HG03469 (cell line): Measurements from ENCODE around the gene KIF13A.
"Not testable (repeated sequence)": the region's sequence is repeated elsewhere in the genome, so short reads cannot be mapped to it uniquely, and the experiment has no call there.

Experiments
- ATAC-seq: cut with Tn5 transposase; IDR thresholded peaks from one replicate; pipeline ENCODE4 v1.9.1; 2021; ENCODE audit warnings: mild to moderate bottlenecking, moderate library complexity, moderate number of reproducible peaks; ENCODE audit not compliant: unreplicated experiment

KIF13A gene

GRCh38 chr6:17904491-17905120 is 82.8 kb downstream of the KIF13A start:
- ATAC-seq: no peak

- no peak for ATAC-seq
These were observed 84.5 kb downstream of the KIF13A start for GRCh38 chr6:17902974-17903373.

- ATAC-seq: no peak
These were observed 85.9 kb downstream of the KIF13A start for GRCh38 chr6:17901493-17901892.

GRCh38 chr6:17900011-17900410 is 87.4 kb downstream of the KIF13A start:
- ATAC-seq: no peak

GRCh38 chr6:17899491-17899890 is 87.9 kb downstream of the KIF13A start:
- no peak for ATAC-seq

- no peak for ATAC-seq
These were observed 89.8 kb downstream of the KIF13A start for GRCh38 chr6:17897681-17898080.

GRCh38 chr6:17894905-17895304 is 92.5 kb downstream of the KIF13A start:
- no peak for ATAC-seq

- ATAC-seq: no peak
These were observed 93.2 kb downstream of the KIF13A start for GRCh38 chr6:17894191-17894590.

- no peak for ATAC-seq
These were observed 95.2 kb downstream of the KIF13A start for GRCh38 chr6:17892097-17892686.

- ATAC-seq: no peak
These were observed 97.1 kb downstream of the KIF13A start for GRCh38 chr6:17890309-17890708.

- ATAC-seq: not testable (repeated sequence)
These were observed 97.7 kb downstream of the KIF13A start for GRCh38 chr6:17889777-17890176.

GRCh38 chr6:17886891-17887290 is 100.5 kb downstream of the KIF13A start:
- ATAC-seq: no peak

- no peak for ATAC-seq
These were observed 101.4 kb downstream of the KIF13A start for GRCh38 chr6:17885889-17886576.

- ATAC-seq: peak; percentile 77
These were observed 102.6 kb downstream of the KIF13A start for GRCh38 chr6:17884498-17885478.

- ATAC-seq: no peak
These were observed 103.6 kb downstream of the KIF13A start for GRCh38 chr6:17883665-17884497.

- ATAC-seq: no peak
These were observed 106.2 kb downstream of the KIF13A start for GRCh38 chr6:17881085-17881858.

- no peak for ATAC-seq
These were observed 108.3 kb downstream of the KIF13A start for GRCh38 chr6:17879184-17879583.

- ATAC-seq: no peak
These were observed 108.7 kb downstream of the KIF13A start for GRCh38 chr6:17878734-17879133.

- no peak for ATAC-seq
These were observed 109.5 kb downstream of the KIF13A start for GRCh38 chr6:17877895-17878440.
